Bronchial smooth muscle cell (primary cell): ENCODE data around the gene NRGN. TPM values are rescaled to one million over a fixed set of nuclear protein-coding genes. Genes with fewer than 3 reads are reported as not detected.

Source experiments
- total RNA-seq: library from RNA; depleted of rRNA; stranded (reverse); fragments of >200 nt; gene quantifications from 2 replicates; pipeline ENCODE4 v1.2.1, GENCODE V29; 2014

The NRGN gene
- total RNA-seq, result 0.32 TPM in 1 of 2 replicates, not detected in the other

DNA sequence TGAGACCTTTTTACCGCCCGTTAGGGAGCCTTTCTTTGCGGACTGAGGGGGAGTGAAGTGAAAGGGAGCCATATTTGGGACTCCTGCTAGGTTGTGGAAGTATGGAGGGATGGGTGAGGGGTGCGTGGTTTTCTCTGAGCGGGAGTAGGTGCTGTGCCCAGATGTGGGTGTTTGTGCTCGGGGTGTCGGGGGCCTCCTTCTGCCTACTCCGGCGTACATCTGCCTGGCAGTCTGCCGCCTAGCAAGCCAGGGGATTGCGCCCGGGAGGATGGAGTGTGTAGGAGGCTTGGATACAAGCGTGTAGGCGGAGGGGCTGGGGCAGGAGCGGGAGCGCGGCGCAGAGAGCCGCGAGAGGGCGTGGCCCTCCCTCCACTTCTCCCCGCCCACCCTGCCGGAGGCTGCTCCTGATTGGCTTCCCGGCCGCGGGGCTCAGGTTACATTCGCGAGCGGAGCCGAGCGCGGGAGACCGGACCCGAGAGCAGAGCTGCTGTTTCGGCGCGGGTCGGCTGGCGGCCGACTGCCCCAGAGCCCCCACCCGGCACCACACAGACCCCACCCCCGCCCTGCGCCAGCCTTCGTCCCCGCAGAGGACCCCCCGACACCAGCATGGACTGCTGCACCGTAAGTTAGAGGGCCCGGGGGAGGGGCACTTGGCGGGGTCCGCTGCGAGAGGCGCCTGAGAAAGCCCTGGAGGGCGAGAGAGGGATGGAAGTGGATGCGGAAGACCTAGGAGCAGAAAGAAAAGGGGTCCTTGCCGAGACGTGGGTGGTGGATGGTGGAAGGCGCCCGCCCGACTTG, at the start of gene NRGN:
TSS of gene NRGN (plus strand) at position 464 of the 798 bp plus-strand sequence. CDS start at position 607, 143 bp downstream.

DNA sequence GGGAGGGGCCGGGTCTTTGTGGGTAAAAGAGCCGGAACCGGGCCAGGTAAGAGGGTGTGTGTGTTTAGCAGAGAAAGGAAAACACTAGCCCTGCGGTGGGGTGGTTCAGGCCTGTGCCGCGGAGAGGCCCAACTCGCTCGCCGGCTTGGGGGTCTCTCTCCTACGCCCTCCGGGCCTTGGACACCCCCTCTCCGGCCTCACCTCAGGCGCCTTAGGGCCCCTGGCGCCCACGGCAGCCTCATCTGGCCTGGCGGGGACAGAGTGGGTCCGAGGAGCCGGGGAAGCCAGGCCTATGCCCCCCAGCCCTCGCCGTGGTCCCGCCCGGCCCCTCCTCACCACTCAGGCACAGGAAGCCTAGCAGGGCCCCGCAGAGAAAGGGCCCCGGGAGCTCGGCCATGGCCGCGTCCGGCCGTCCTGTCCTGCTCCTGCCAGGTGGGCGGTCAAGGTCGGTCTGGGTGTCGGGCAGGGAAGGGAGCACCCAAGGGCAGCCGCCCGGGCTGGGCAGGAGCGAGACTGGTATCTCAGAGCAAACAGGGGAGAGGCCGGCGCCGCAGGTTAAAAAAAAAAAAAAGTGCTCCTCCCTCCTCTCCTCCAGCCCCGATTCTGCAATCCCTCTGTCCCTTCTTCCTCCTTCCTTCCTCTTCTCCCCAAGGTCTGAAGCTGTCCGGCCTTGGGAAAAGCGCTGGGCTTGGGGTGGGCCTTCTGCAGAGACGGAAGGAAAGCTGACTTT, 12.2 kb downstream of the NRGN start, which contains the start of gene VSIG2:
TSS of gene VSIG2 (minus strand) at position 515 of the 730 bp plus-strand sequence. CDS start at position 397, 118 bp downstream.

GRCh38 chr11:124762105-124762623, 22.4 kb downstream of the NRGN start, which contains the start of gene ESAM:
TSS of gene ESAM (minus strand) at chr11:124762290. CDS start at chr11:124762154, 136 bp downstream.

Other genes with a start within 250 kb of the NRGN start
- not detected in 2 replicates for gene OR8B12, start 196.3 kb upstream of the NRGN start, total RNA-seq
- not detected in 2 replicates for gene OR8A1, start 169.9 kb upstream of the NRGN start, total RNA-seq
- not detected in 2 replicates for gene PANX3, start 128.5 kb upstream of the NRGN start, total RNA-seq
- 14.3 and 15.0 TPM in 2 replicates for gene TBRG1, start 117.1 kb upstream of the NRGN start, total RNA-seq
- 11.0 and 23.6 TPM in 2 replicates for gene SIAE, start 66.2 kb upstream of the NRGN start, total RNA-seq
- 7.3 and 11.7 TPM in 2 replicates for gene SPA17, start 66.0 kb upstream of the NRGN start, total RNA-seq
- 0.09 and 0.16 TPM in 2 replicates for gene VSIG2, start 12.3 kb downstream of the NRGN start, total RNA-seq
- 0.09 and 0.16 TPM in 2 replicates for gene ESAM, start 22.3 kb downstream of the NRGN start, total RNA-seq
- 4.7 and 5.7 TPM in 2 replicates for gene MSANTD2, start 60.5 kb downstream of the NRGN start, total RNA-seq
- gene ROBO3, start 125.5 kb downstream of the NRGN start, total RNA-seq, result 4.6 and 7.6 TPM in 2 replicates
- 0.09 and 1.1 TPM in 2 replicates for gene ROBO4, start 157.9 kb downstream of the NRGN start, total RNA-seq
- gene HEPN1, start 179.3 kb downstream of the NRGN start, total RNA-seq, result not detected in 2 replicates
- gene HEPACAM, start 196.1 kb downstream of the NRGN start, total RNA-seq, result not detected in 2 replicates
- 0.43 and 0.63 TPM in 2 replicates for gene CCDC15, start 214.3 kb downstream of the NRGN start, total RNA-seq